Osteoblast (primary cell): ENCODE measurements around the gene DUS1L. TPM values are rescaled to one million over a fixed set of nuclear protein-coding genes. Genes with fewer than 3 reads are reported as not detected.

Source experiments
- DNase-seq: peaks from one replicate; pipeline ENCODE4 v3.0.0; 2011; ENCODE audit warnings: low spot score, mixed read lengths; ENCODE audit not compliant: insufficient read length; ENCODE audit errors: missing footprints
- H2AFZ ChIP-seq: 2 replicates; pipeline ENCODE4 v1.6.0; 2011; ENCODE audit warnings: mild to moderate bottlenecking, low read length
- H3K27ac ChIP-seq: 2 replicates; pipeline ENCODE4 v1.5.1; 2011; ENCODE audit warnings: mild to moderate bottlenecking, low read depth, low read length, moderate library complexity
- H3K27me3 ChIP-seq: 2 replicates; pipeline ENCODE4 v1.6.0; 2012; ENCODE audit warnings: mild to moderate bottlenecking, control low read depth, inconsistent platforms, low read length, moderate library complexity; ENCODE audit not compliant: insufficient read depth
- H3K36me3 ChIP-seq: 2 replicates; pipeline ENCODE4 v1.5.1; 2011; ENCODE audit warnings: mild to moderate bottlenecking, low read length, control low read depth, moderate library complexity; ENCODE audit not compliant: insufficient read depth
- H3K4me1 ChIP-seq: 2 replicates; pipeline ENCODE4 v1.5.1; 2011; ENCODE audit warnings: mild to moderate bottlenecking, low read length, control low read depth, moderate library complexity; ENCODE audit not compliant: insufficient read depth
- H3K4me2 ChIP-seq: 2 replicates; pipeline ENCODE4 v1.6.0; 2011; ENCODE audit warnings: mild to moderate bottlenecking, low read length; ENCODE audit not compliant: insufficient read depth
- H3K4me3 ChIP-seq: fragments of 200-600 bp; sonication (generic); 3 replicates; pipeline ENCODE4 v1.5.1; 2012; ENCODE audit warnings: mild to moderate bottlenecking, low read length, inconsistent platforms; ENCODE audit not compliant: insufficient read depth
- H3K79me2 ChIP-seq: 2 replicates; pipeline ENCODE4 v1.6.0; 2012; ENCODE audit warnings: mild to moderate bottlenecking, low read length, control low read depth, inconsistent platforms; ENCODE audit not compliant: insufficient read depth
- H3K9me3 ChIP-seq: 2 replicates; pipeline ENCODE4 v1.5.1; 2011; ENCODE audit warnings: low read depth, low read length, control low read depth
- H4K20me1 ChIP-seq: 2 replicates; pipeline ENCODE4 v1.6.0; 2012; ENCODE audit warnings: mild to moderate bottlenecking, low read length, control low read depth; ENCODE audit not compliant: insufficient read depth
- CTCF ChIP-seq: IDR thresholded peaks from 2 replicates; pipeline ENCODE4 v1.5.1; 2011; ENCODE audit warnings: mild to moderate bottlenecking, low read depth, low read length, moderate library complexity; ENCODE audit errors: extremely low read depth
- total RNA-seq: library from RNA; depleted of rRNA; stranded (reverse); fragments of >200 nt; gene quantifications from 2 replicates; pipeline ENCODE4 v1.2.3, GENCODE V29; 2012

Gene DUS1L
- total RNA-seq, 1 donor, result 43.8 TPM

- DNase-seq, result peak; percentile 87
- H3K4me2 ChIP-seq, result no peak overlapping the region
Measured at GRCh38 chr17:82103553-82104451, 38.2 kb upstream of the DUS1L start.

GRCh38 chr17:82101767-82102679, 36.4 kb upstream of the DUS1L start:
- H3K4me3 ChIP-seq, result no peak overlapping the region
- no peak overlapping the region for H3K27ac ChIP-seq
- no peaks in the 10 kb centered on the region for H3K36me3 ChIP-seq
- no peak for TF ChIP-seq CTCF
- H3K9me3 ChIP-seq, result no peaks in the 10 kb centered on the region
- H4K20me1 ChIP-seq, result peaks cover 1% of the 10 kb centered on the region
- H2AFZ ChIP-seq, result no peak overlapping the region
- H3K4me1 ChIP-seq, result peaks cover 8% of the 10 kb centered on the region
- DNase-seq, result peak; percentile 77
- H3K4me2 ChIP-seq, result no peak overlapping the region
- H3K79me2 ChIP-seq, result peaks cover 5% of the 10 kb centered on the region
- H3K27me3 ChIP-seq, result no peaks in the 10 kb centered on the region

More at GRCh38 chr17:82103553-82104451, 38.2 kb upstream of the DUS1L start:
- Histone ChIP-seq H3K79me2 (no peaks in the 10 kb centered on the region), H3K27me3 (no peaks in the 10 kb centered on the region), H2AFZ (no peak overlapping the region), H3K9me3 (no peaks in the 10 kb centered on the region), H3K4me1 (peaks cover 7% of the 10 kb centered on the region), H4K20me1 (no peaks in the 10 kb centered on the region), H3K36me3 (no peaks in the 10 kb centered on the region), H3K27ac (no peak overlapping the region), H3K4me3 (no peak overlapping the region)
- no peak for TF ChIP-seq CTCF

DNA sequence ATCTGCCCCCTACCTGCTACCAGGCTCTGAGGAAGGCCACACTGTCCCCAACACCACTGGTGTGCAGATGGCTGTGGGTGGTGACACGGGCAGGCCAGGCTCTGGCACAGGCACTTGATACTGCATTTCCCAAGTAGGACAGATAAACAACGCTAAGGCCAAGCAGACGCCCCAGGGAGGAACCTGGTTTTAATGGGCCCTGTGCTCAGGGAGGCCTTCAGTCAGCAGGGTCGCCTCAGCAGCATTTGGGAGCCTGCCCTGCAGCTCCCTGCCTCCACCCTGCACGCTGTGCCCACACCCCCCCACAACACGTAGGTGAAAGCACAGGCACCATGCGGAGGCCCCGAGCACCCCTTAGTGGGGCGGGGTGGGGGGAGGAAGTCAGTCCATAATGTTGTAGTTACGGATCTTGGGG, 35.7 kb upstream of the DUS1L start:
- no peak for TF ChIP-seq CTCF
- Histone ChIP-seq H3K4me3 (no peak overlapping the region), H4K20me1 (peaks cover 8% of the 10 kb centered on the region), H3K27me3 (no peaks in the 10 kb centered on the region), H3K9me3 (no peaks in the 10 kb centered on the region), H2AFZ (no peak overlapping the region), H3K79me2 (peaks cover 13% of the 10 kb centered on the region), H3K4me1 (peaks cover 15% of the 10 kb centered on the region), H3K36me3 (peaks cover under 1% of the 10 kb centered on the region), H3K27ac (no peak overlapping the region), H3K4me2 (no peak overlapping the region)
- DNase-seq, result peak; percentile 76
